HG03432 (cell line): ENCODE measurements around the gene DDX53.
A peak's percentile ranks its signal among the peaks of the same experiment; 100 is the strongest.

Source experiments
- ATAC-seq: cut with Tn5 transposase; IDR thresholded peaks from one replicate; pipeline ENCODE4 v1.9.1; 2021; ENCODE audit warnings: mild to moderate bottlenecking, moderate library complexity; ENCODE audit not compliant: unreplicated experiment

Gene DDX53

DNA sequence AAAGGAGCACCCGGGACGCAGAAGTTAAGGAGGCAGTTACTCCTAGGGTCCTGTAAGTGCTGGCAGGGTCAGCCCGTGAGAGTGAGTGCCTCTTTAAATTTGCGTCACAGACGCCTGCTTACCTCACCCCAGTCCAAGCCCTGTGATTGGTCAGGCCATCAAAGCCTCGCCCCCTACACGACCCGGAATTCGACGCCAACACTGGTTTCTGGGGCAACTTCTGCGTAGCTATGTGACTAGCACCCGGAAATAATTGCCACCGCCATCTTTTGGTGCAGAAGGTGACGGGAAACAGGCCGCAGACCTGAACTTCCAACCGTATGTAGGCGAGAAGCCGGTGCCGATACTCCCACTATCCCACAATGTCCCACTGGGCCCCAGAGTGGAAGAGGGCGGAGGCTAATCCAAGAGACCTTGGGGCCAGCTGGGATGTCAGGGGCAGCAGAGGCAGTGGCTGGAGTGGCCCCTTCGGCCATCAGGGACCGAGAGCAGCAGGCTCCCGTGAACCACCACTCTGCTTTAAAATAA lies at the start of gene DDX53:
Gene DDX53 (plus strand): TSS at position 265 of the 528 bp plus-strand sequence. CDS start 98 bp downstream, at position 363.
- ATAC-seq, result no peak

DNA sequence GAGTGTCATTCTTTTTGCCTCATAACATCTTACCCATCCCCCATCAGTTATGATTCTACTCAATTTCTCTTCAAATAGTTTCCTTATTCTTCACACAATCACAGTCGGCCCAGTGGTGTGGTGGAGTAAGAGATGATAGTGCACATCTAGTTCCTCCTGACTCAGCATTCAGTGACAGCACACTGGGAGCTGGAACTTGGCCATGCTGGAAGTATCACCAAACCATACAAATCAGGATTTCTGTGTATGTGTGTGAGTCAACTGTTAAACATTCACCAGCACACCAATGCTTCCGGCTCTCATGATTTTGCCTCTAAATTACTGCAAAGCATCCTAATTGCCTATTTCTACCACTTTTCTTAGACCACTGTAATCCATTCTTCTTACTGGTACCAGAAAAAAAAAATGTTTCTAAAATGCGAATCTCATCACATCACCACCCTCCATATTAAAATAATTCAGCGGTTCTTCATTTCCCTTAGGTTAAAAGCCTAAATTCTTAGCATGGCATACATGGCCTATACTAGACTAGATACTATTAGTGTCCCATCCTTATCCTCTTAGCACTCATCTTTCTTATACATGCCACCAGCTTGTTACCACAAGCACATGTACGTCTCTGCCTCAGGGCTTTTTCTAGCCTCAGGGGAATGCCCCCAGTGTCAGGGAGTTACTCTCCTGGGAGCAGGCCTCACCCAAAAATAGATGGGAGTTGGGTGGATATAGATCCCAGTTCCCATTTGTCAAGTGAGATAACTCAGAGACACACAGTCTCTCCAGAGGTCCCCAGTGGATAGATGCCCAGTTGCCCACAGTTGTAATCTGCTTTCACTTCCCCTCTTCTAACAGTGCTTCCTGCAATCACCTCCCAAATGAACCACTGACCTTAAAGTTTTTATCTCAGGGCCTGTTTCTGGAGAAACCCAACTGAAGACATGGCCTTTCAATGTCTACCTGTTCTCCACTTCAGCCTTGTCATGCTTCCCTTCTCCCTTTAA lies 49.2 kb upstream of the DDX53 start:
- ATAC-seq, result peak; percentile 54

DNA sequence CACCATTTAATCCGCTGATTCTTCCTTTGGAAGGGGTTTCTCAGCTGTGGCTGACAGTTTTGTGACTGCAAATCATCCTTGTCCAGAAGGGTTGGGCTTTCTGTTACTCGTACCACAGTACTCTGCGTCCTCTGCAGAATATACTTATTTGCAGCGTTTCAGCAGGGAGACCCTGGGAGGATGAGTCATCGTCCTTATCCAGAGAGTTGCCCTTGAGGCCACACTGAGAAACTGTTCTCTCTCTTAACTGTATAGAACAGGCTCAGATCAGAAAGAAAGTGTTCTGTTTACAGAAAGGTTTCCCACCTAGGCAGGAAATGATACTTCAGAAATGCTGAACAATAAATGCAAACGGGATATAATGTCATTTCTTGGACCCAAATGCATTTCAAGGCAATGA lies 47.8 kb upstream of the DDX53 start:
- ATAC-seq, result no peak

DNA sequence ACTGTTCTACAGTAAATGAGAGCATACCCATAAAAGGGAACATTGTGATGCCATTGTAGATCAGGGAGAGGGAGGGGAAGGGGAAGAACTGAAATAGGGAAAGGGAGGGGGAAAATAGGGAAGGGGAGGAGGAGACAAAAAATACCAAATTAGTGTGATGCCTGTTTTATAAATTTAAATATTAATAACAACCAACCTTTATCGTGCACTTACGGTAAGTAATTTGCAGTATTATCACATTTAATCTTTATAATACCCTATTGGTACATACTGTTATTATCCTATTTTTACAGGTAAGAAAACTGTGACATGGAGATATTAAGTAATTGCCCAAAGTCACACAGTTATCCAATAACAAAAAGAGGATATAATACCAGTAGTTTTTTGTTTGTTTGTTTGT lies 41.5 kb upstream of the DDX53 start:
- ATAC-seq, result no peak

DNA sequence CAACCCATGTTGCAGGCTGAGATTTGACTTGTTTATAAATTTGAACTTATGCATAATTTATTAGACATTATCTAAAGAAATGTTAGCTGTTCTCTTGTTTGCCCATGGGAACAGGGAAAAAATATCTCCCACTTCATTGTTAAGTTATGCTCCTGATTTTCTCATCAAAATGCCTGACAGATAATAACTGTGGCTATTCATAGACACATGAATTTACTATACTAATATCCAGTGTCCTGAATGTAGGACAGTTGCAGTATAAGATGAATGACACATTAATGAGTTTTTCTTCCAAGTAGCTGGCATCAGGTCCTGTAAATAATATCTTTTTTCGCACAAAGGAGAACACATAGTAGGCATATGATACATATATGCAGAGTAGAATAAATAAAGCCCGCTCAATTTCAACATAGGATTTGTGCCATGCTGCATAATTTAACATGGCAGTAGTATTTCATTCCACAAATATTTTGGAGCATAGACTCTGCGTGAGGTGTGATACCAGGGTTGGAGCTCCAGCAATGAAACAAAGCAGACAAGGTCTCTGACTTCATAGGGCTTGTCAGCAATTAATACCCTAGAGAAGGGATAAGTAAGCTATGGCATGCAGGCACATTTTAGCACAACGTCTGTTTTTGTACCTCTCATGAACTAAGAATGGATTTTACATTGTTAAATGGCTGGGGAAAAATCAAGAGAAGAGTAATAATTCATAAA lies 40.4 kb upstream of the DDX53 start:
- no peak for ATAC-seq

DNA sequence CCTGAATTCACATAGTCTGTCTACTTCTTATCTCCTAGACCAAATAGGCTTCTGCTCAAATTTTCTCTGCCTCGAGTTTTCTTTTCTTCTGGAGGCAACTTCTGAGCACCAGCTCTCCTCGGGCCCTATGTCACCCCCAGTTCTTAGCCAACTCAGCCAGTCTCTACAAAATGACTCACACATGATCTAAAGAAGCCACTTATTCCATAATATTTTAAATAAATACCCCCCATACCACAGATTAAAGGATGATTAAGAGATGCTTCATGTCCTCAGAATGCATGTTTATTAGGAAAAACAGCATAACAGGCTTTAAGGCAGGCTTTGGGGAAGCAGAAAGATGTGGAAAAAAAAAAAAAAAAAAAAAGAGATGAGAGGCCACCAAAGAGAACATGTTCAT lies 36.6 kb upstream of the DDX53 start:
- ATAC-seq, result no peak

DNA sequence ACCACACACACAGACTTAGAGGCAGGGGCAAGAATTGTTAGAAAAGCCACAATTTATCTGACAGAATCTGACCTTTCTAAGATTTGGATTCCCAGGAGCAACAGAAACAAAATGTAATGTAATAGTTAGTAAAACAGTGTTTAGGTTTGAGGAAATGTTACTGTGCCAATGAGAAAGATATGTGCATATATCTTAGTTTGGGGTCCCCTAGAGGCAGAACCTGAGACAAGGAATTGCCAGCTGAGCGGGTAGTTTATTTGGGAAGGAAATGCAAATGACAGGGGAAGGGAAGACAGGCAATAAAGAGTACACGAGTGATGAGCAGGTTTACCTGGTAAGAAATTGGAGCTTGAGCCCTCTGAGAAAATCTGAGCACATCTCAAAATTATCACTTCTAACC lies 31.3 kb upstream of the DDX53 start:
- ATAC-seq, result no peak

DNA sequence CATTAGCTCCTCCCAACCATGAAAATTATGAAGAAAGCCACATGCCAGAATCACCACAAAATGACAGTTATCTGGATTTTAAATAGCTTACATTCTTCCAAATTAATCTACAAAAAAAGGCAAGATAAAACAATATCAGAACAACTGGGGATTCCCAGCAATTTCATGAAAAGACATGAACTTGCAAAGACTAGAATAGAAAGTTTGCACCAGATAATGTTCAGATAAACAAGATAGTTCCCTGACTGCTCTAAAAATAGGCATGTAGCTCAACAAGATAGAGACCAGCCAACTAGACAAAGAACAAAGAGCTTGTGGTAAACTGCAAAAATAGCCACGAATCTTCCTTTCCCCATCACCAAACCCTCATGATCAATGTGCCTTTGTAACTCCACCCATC lies 30.3 kb upstream of the DDX53 start:
- ATAC-seq, result no peak

DNA sequence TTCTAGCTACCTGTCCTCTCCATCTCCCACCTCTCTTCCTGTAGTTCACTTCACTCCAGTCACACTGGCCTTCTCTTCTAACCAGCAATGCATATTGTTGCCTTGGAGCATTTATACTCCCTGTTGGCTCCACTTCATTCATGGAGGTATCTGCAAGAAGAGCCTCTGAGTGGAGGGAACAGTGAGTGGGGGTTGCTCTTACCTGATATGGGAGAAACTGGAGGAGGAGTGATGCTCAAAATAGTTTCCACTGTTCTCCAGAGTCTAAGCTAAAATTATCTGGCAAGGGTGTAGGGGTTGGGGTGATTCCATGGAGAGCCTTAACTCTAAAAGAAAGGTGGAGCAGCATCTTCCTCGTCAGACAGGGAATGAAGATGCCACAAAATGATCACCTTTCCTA lies 28.9 kb upstream of the DDX53 start:
- no peak for ATAC-seq

DNA sequence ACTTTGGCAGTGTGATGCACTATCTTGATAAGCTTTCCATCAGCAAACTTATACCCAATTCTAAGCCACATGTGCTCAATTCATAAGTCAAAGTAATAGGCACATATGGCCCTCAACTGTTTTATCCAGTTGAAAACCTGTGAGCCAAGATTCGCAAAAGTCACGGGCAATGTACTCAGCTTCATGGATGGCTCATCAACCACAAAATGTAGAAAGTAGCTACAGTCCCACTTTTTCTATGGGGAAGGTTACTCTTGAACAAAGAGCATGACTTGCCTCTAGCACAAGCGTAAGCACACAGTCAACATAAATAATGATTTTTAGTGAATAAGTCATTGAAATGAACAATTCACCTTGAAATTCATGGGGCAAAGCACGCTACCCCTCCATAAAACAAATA lies 25.1 kb upstream of the DDX53 start:
- no peak for ATAC-seq

DNA sequence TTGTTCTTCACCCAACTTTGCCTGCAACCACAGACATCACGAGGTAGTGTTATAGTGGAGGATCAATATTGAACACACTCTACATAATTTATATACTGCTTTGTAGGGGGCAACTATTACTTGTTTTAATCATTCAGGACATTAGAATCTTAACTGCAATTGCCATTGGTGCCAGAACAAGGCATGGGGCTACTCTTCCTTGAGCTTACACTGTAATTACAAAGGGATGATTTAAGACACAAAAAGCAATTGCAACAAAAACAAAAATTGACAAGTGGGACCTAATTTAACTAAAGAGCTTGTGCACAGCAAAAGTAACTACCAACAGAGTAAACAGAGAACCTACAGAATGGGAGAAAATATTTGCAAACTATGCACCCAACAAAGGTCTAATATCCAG lies 24.0 kb upstream of the DDX53 start:
- no peak for ATAC-seq

DNA sequence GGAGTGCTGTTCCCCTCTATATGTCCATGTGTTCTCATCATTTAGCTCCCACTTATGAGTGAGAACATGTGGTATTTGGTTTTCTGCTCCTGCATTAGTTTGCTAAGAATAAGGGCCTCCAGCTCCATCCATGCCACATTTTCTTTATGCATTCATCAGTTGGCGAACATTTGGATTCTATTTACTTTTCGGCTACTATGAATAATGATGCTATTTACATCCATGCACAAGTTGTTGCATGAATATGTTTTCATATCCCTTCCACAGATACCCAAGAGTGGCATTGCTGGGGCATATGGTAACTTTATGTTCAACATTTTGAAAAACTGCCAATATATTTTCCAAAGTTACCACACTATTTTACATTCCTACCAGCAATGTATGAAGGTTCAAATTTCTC lies 13.8 kb upstream of the DDX53 start:
- ATAC-seq, result no peak

DNA sequence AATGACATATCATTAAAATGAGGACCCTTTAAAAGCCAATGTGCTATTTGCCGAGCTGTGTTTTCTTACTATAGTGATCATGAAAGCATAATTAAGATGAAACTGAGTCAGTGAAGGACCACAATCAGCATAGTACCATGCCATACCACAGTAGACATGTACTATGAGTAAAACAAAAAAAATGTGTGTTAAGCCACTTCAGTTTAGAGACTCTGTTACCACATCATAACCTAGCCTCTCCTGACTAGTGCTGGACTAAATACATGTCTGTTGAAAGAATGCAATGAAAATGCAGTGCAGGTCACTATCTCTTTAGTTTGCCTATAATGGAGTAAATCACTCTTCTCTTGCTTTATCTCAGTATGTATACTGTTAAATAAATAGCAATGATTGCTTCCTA lies 12.3 kb upstream of the DDX53 start:
- no peak for ATAC-seq

DNA sequence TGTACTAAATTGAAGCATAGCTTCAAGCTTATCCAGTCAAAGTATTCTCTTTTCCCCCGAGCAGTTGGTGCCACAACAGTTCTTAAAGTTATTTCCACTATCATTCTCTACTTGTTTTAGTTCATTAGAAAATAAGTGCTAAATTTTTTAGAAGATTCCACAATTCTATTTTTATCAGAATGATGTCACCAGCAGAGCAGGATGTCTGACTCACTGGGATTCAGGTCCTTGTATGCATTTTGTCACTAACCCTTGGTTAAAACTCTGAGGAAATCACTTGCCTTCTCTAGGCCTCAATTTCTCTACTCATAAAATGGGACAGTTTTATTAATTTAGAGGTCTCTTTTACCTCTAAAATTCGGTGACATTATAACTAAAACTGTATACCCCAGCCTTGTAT lies 3.4 kb downstream of the DDX53 start:
- no peak for ATAC-seq

DNA sequence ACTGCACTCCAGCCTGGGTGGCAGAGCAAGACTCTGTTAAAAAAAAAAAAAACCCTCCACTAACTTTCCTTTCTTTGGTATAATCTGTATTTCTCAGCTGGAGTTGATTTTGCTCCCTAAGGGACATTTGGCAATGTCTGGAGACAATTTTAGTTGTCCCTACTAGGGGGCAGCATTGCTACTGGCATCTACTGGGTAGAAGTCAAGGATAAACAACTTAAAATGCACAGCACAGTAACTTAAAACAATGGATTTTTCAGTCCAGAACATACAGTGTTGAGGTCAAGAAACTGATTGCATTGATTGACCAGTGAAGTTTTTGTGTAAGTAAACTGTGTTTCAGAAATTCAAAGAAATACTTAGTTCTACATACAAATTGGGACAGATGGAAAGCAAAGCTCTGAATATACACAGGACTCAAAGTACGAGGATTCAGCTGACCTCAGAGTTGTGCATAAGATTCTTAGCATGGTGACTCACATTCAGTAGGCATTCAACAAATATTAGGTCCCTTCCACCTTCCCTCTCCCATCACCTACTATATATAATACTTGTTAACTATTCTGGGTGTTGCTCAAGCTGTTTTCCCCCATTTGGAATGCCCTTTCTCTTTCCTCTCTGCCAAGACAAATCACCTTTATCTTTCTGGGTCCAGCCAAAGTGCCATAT lies 8.8 kb downstream of the DDX53 start:
- ATAC-seq, result no peak

DNA sequence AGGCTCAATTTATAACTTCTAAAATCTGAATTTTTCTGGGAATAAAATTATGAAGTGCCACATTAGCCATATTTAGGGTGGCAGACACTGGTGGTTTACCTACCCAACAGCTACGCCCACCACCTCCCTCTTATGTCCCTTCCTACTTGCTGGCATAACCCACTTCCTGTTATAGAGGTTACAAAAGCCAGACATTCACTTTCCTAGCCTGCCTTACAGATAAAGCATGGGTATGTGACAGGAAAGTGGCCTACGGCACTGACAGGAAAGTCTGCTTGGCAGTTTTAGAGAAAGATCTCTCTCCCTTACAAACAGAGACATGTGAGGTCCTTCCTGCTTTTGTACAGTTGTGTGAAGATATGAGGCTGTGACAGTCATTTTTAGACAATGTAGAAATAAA lies 12.4 kb downstream of the DDX53 start:
- ATAC-seq, result no peak

DNA sequence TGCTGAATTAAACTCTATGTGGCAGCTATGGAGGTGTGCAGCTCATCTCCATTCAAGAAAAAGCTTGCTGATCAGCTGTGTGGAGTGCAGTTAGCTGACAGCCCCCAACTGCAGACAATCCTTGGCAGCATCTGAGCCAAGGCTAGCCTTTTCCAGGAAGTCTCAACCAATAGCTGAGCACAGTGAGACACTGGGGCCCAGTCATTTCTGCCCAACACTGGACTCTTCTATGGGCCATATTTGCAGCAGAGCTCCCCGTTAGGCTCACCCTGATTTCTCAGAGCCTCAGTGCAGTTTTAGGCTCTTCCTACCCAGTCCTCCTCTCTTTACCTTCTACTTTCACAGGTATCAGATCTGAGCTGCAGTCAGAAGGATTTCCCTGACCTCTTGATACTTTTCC lies 12.9 kb downstream of the DDX53 start:
- ATAC-seq, result no peak

DNA sequence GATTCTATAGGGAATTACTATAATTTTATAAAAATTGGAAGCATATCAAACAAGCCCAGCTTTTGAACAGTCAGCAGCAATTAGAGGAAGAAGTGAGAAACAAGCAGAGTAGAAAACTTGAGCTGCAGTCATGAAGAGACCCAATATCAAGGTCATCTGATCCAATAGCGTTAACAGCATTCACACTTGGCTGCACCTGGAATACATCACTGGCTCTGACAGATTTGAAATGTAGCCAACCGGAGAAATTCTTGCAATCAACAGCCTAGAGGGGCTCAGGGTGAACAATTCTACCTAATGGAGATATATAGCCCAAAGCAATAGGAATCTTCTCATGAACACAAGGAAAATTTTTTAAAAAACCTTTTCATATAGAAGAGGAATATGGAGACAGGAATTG lies 13.6 kb downstream of the DDX53 start:
- no peak for ATAC-seq

DNA sequence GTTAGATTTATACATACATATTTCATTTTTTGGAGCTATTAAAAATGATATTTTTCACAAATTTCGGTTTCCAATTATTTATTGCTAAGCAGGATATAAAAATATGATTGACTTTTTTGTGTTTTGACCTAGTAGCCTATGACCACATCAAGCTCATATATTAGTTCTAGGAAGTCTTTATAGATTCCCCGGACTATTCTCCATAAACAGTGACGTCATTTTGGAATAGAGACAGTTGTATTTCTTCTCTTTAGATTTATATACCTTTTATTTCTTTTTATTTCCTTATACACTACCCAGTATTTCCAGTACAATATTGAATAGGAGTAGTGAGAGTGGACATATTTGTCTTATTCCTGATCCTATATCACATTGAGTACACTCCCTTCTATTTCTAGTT lies 31.8 kb downstream of the DDX53 start:
- no peak for ATAC-seq

DNA sequence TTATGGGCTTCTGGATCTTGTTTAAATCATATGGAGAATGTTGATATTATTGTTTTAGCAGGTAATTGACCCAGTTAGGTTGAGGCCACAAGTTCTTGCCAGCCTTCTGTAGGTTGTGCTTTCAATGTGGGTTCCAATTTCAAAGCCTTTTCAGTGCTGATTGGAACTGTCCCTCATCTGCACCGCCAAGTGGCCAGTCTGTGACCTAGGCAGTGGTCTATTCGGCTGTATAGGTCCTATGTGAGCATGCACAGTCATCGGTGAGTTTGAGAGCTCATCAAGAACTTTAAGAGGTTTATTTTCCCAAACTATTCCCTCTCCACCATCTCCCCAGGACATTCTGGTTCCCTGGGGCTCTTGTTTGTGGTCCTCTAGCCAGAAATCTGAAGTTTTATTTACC lies 35.7 kb downstream of the DDX53 start:
- ATAC-seq, result no peak

DNA sequence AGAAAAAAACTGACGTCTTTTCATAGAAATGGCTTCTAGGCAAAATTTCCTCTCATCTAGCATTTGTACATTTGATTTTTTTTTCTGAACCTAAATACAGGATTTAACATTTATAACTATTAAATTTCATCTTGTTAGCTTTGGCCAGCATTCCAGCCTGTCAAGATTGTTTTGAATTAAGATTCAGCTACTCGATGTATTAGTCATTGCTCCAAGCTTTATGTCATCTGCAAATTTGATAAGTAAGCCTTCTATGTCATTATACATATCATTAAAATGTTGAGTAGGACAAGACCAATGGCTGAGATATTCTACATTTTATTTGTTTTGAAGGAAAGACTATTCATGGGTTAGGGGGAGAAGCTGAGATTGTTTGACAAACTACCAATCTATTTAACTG lies 46.7 kb downstream of the DDX53 start:
- ATAC-seq, result no peak
